HG03342 (cell line): ENCODE data around the gene NYNRIN.
"Not testable (repeated sequence)": the region's sequence is repeated elsewhere in the genome, so short reads cannot be mapped to it uniquely, and the experiment has no call there.

ENCODE experiments used
- ATAC-seq: cut with Tn5 transposase; IDR thresholded peaks from one replicate; pipeline ENCODE4 v1.9.1; 2021; ENCODE audit warnings: mild to moderate bottlenecking, moderate library complexity; ENCODE audit not compliant: unreplicated experiment

The NYNRIN gene

DNA sequence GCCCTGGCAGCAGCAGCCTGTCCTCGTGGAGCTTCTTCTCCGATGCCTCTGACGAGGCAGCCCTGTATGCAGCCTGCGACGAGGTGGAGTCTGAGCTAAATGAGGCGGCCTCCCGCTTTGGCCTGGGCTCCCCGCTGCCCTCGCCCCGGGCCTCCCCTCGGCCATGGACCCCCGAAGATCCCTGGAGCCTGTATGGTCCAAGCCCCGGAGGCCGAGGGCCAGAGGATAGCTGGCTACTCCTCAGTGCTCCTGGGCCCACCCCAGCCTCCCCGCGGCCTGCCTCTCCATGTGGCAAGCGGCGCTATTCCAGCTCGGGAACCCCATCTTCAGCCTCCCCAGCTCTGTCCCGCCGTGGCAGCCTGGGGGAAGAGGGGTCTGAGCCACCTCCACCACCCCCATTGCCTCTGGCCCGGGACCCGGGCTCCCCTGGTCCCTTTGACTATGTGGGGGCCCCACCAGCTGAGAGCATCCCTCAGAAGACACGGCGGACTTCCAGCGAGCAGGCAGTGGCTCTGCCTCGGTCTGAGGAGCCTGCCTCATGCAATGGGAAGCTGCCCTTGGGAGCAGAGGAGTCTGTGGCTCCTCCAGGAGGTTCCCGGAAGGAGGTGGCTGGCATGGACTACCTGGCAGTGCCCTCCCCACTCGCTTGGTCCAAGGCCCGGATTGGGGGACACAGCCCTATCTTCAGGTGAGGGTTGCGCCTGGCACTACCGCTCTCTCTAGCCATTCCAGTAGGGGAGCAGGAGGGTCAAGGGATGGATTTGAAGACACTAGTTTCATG is 28.7 kb upstream of the NYNRIN start:
- ATAC-seq, result no peak

GRCh38 chr14:24370748-24371147 is 28.1 kb upstream of the NYNRIN start:
- no peak for ATAC-seq

DNA sequence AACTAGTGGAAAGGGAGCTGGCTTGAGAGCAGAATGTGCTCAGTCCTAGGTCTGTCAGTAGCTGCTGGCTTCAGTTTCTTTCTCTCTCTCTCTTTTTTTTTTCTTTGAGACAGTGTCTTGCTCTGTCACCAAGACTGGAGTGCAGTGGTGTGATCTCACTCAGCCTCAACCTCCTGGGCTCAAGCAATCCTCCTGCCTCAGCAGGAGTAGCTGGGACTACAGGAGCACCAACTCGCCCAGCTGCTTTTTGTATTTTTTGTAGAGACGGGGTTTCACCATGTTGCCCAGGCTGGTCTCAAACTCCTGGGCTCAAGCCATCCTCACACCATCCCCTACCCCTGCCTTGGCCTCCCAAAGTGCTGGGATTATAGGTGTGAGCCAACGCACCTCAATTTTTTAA is 27.2 kb upstream of the NYNRIN start:
- not testable (repeated sequence) for ATAC-seq

DNA sequence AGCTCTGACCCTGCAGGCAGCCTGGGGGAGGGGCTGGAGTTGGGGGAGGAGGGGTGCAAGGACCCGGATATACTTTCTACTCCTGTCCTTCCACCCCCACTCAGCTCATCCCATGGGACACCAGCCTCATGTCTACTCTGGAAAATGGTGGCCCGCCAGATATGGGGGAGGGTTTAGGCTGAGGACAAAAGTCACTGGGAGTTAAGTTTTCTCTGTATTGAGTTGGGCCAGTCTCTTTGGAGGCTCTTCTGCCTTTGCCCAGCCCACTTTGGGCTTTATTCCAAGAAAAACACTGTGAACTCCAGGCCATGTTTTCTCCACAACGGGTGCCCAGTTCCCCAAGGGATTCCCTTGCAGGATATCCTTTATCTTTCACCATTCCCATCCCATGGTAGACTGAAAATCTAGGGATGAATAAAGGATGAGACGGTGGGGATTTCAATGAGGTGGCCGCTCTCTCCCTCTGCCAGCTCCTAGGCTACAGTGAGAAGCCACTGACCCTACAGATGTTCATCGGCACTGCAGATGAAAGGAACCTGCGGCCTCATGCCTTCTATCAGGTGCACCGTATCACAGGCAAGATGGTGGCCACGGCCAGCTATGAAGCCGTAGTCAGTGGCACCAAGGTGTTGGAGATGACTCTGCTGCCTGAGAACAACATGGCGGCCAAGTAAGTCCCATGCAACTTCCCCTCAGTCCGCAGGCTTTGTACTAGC is 25.9 kb upstream of the NYNRIN start:
- ATAC-seq, result no peak

DNA sequence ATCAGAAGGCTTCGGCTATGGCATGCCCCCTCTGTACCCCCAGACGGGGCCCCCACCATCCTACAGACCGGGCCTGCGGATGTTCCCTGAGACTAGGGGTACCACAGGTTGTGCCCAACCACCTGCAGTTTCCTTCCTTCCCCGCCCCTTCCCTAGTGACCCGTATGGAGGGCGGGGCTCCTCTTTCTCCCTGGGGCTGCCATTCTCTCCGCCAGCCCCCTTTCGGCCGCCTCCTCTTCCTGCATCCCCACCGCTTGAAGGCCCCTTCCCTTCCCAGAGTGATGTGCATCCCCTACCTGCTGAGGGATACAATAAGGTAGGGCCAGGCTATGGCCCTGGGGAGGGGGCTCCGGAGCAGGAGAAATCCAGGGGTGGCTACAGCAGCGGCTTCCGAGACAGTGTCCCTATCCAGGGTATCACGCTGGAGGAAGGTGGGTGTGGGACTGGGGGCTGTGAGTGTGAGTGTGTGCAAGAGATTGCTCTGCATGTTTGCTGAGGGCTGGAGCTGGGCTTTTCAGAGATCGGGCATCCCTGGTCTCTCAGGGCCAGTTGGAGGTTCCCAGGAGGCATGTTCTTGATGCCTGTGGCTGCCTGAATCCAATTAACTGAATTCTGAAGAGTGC is 22.2 kb upstream of the NYNRIN start:
- no peak for ATAC-seq

GRCh38 chr14:24377126-24377525 is 21.7 kb upstream of the NYNRIN start:
- ATAC-seq, result no peak

DNA sequence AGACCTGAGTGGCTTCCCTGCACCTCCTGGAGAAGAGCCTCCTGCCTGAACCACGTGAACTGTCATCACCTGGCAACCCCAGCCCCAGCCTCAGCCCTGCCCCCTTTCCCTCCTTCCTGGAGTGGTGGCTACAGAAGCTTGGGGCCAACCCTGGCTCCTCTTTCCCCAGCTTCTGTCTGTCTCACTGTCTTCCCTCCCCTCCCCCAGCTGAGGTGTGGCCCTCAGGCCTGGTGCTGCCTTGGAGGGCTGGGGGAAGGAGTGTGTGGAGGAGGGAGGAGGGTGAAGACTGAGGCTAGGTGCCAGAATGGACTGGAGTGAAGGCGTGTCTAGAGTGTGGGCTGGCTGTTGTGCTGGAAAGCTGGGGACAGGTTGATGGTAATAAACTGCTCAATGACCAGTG is 21.1 kb upstream of the NYNRIN start:
- no peak for ATAC-seq

DNA sequence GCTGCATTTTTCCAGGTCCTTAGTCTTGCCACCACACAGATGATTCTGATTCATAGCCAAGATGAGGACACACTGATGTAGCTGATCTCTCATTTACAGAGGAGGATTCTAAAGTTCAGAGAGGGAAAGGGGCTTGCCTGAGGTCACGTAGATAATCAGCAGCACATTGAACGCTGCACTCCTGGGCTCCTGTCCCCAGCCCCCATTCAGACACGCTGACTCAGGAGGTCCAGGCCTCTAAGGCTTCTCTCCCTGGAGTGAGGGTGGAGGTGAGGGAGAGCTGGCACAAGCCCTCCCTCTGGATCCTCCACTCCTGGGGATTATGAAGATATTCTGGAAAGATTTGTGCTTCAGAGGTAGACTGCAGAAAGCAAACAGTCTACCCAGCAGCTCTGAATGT is 20.5 kb upstream of the NYNRIN start:
- ATAC-seq, result no peak

DNA sequence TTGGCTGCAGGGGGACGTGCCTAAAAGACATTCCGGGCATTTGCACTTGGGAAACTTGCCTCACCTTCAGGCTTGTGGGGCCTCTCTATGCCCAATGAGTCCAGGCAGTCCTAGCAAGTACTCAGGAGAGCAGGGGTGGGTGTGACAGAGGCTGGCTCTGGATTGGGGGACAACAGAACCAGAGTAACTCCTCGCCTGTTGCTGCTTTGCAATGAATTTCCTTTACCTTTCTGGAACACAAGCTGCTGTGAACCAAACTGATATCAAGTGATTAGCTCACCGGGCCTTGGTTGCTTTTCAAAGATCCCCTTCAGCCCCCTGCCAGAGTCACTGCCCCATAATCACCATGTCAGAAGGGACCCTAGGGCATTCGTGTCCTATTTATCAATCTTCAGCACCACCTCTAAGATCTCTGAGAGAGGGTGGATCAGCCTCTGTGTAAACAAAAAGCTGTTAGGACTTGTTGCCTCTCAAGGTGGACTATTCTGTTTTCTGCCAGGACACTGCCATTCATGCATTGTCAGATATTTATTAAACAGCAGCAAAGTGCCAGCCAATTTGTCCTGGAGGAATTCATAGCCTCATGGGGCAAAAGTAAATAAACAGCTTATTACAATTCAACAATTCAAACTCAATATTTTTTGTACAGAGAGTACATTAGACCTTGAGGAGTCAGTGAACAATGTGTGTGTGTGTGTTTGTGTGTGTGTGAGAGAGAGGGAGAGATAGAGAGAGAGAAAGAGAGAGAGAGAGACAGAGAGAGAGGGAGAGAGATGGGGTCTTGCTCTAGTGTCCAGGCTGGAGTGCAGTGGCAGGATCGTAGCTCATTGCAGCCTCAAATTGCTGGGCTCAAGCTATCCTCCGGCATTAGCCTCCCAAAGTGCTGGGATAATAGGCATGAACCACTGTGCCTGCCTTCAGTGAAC is 19.6 kb upstream of the NYNRIN start:
- no peak for ATAC-seq

DNA sequence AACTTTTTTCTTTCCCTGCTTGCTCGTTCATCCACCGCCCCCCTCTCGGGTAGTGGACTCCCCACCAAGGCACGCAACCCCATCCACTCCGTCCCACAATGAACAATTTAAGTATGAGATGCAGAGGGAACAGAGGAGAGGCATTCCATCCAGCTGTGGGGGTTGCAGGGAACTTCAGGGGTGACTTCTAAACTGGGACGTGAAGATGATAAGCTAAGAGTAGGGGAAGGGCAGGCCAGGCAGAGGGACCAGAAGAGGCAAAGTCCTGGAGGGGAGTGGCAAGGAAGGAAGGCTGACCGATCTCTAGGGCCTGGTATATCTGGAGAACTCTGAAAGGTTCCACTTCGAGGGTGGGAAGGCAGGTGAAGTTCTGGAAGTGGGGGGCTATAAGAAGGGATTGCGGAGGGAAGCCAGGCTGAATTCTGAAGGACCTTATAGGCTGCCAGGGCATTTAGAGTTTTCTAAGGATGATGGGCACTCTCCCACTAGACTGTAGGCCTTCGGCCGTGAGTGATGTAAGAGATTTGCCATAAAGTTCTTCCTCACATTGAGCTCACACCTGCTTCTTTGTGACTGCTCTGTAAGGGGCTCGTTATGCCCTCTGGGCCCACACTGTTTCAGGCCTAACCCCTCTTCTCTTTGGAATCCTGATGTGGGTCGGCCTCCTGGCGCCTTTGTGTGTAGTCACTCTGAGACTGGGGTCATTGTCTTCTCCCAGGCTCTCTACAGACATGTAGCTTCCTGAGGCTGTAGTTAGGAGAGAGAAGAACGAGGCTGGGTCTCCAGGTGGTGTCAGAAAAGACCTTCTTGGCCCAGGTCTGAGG is 18.7 kb upstream of the NYNRIN start:
- ATAC-seq, result no peak

- no peak for ATAC-seq
These were observed 17.3 kb upstream of the NYNRIN start for GRCh38 chr14:24381363-24382063.

- ATAC-seq, result no peak
These were observed 16.8 kb upstream of the NYNRIN start for GRCh38 chr14:24382064-24382371.

- ATAC-seq, result no peak
These were observed 14.6 kb upstream of the NYNRIN start for GRCh38 chr14:24384169-24384568.

DNA sequence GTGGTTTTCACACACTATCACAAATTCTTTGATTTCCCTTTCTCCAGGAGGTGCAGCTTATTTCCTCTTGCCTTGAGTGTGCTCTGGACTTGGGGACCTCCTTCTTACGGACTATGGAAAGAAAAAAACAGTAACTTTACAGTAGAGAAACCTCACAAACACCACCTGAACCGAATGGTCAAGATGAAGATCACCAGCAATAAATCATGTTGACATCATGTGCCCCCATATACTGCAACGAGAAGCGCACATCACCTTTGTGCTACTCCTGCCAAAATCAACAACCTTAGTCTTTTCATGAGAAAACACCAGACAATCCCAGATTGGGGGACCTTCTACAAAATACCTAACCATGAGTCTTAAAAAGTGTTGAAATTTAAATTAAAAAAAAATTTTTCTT is 13.3 kb upstream of the NYNRIN start:
- ATAC-seq, result no peak

GRCh38 chr14:24387009-24387345 is 11.8 kb upstream of the NYNRIN start:
- ATAC-seq, result no peak

DNA sequence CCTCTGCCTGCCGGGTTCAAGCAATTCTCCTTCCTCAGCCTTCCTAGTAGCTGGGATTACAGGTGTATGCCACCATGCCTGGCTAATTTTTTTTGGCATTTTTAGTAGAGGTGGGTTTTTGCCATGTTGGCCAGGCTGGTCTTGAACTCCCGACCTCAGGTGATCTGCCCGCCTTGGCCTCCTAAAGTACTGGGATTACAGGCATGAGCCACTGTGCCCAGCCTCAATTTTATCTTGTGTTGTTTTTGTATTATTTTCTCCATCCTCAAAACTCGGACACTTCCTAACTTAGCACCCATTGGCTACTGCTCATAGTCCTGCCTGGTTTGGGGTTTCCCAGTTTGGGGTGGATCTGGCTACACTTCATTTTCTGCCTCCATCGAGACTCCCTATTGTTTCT is 11.2 kb upstream of the NYNRIN start:
- ATAC-seq, result not testable (repeated sequence)

- no peak for ATAC-seq
These were observed 10.2 kb upstream of the NYNRIN start for GRCh38 chr14:24388474-24389179.

DNA sequence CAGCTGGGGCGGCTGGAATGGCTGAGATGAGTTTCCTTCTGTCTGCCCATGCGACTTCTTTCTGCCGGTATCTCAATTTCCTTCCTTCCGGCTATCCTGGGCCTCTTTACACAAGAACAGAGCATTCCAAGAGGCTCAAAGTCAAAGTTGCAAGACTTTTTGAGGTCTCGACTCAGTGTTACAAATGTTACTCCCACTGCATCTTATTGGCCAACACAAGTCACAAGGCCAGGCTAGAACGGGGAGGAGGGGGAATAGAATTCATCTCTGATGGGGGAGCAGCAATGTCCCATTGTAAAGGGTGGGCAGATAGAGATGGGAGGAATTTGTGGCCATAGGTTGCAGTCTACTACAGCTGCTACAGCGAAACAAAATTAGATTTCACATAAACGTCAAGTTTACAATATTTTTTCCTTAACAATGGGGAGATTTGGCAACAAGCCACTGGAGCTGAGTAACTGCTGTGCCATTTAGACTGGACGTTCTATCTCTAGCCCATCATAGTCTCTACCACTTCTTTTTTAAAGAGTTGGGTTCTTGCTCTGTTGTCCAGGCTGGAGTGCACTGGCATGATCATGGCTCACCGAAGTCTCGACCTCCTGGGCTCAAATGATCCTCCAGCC is 9.5 kb upstream of the NYNRIN start:
- ATAC-seq, result no peak
